ENCODE results near the gene TFB1M.
A peak's percentile ranks its signal among the peaks of the same experiment; 100 is the strongest.
"Not testable (repeated sequence)": the region's sequence is repeated elsewhere in the genome, so short reads cannot be mapped to it uniquely, and the experiment has no call there.

Gene TFB1M

GRCh38 chr6:155314092-155314772, at the start of gene TFB1M:
Gene TFB1M (minus strand): TSS chr6:155314484. CDS start chr6:155314428, 56 bp downstream.
- peak; percentile 99 for DNase-seq

- DNase-seq = not testable (repeated sequence)
Measured at GRCh38 chr6:155364021-155364420, 49.7 kb upstream of the TFB1M start.

GRCh38 chr6:155362968-155363632, 48.8 kb upstream of the TFB1M start:
- not testable (repeated sequence) for DNase-seq

- no peak for DNase-seq
Measured at GRCh38 chr6:155354167-155354566, 39.9 kb upstream of the TFB1M start.

GRCh38 chr6:155352811-155353210, 38.5 kb upstream of the TFB1M start:
- DNase-seq = no peak

- no peak for DNase-seq
Measured at GRCh38 chr6:155352130-155352420, 37.8 kb upstream of the TFB1M start.

- DNase-seq = no peak
Measured at GRCh38 chr6:155351273-155352129, 37.2 kb upstream of the TFB1M start.

GRCh38 chr6:155349956-155350355, 35.7 kb upstream of the TFB1M start:
- no peak for DNase-seq

- DNase-seq = no peak
Measured at GRCh38 chr6:155349129-155349528, 34.8 kb upstream of the TFB1M start.

- no peak for DNase-seq
Measured at GRCh38 chr6:155347800-155348199, 33.5 kb upstream of the TFB1M start.

GRCh38 chr6:155346957-155347356, 32.7 kb upstream of the TFB1M start:
- DNase-seq = no peak

GRCh38 chr6:155344341-155345006, 30.2 kb upstream of the TFB1M start:
- no peak for DNase-seq

GRCh38 chr6:155341130-155341828, 27.0 kb upstream of the TFB1M start:
- DNase-seq = no peak

GRCh38 chr6:155340464-155341129, 26.3 kb upstream of the TFB1M start:
- DNase-seq = no peak

GRCh38 chr6:155339929-155340328, 25.6 kb upstream of the TFB1M start:
- not testable (repeated sequence) for DNase-seq

GRCh38 chr6:155338237-155338636, 24.0 kb upstream of the TFB1M start:
- DNase-seq = not testable (repeated sequence)

GRCh38 chr6:155335265-155335664, 21.0 kb upstream of the TFB1M start:
- no peak for DNase-seq

GRCh38 chr6:155334073-155334472, 19.8 kb upstream of the TFB1M start:
- not testable (repeated sequence) for DNase-seq

GRCh38 chr6:155333414-155333813, 19.1 kb upstream of the TFB1M start:
- DNase-seq = no peak

GRCh38 chr6:155330922-155331321, 16.6 kb upstream of the TFB1M start:
- DNase-seq = no peak

- no peak for DNase-seq
Measured at GRCh38 chr6:155330133-155330734, 15.9 kb upstream of the TFB1M start.

Measured in left hindlimb (tissue), 1 donor.